ENCODE results near the gene TLR10.

The TLR10 gene

GRCh38 chr4:38765382-38765781 lies 17.4 kb downstream of the TLR10 start:
- DNase-seq, result no peak

GRCh38 chr4:38764277-38764676 lies 18.5 kb downstream of the TLR10 start:
- no peak for DNase-seq

GRCh38 chr4:38762560-38762959 lies 20.2 kb downstream of the TLR10 start:
- no peak for DNase-seq

- DNase-seq, result no peak
Observed at GRCh38 chr4:38759790-38760122, 23.0 kb downstream of the TLR10 start.

GRCh38 chr4:38759113-38759789 lies 23.5 kb downstream of the TLR10 start:
- peak; percentile 70 for DNase-seq

- DNase-seq, result peak; percentile 21
Observed at GRCh38 chr4:38757945-38758600, 24.7 kb downstream of the TLR10 start.

- DNase-seq, result no peak
Observed at GRCh38 chr4:38752941-38753806, 29.6 kb downstream of the TLR10 start.

- DNase-seq, result peak; percentile 62
Observed at GRCh38 chr4:38752372-38752940, 30.3 kb downstream of the TLR10 start.

GRCh38 chr4:38751341-38752010 lies 31.3 kb downstream of the TLR10 start:
- no peak for DNase-seq

GRCh38 chr4:38749336-38749735 lies 33.5 kb downstream of the TLR10 start:
- no peak for DNase-seq

- no peak for DNase-seq
Observed at GRCh38 chr4:38747629-38748028, 35.2 kb downstream of the TLR10 start.

GRCh38 chr4:38745881-38746280 lies 36.9 kb downstream of the TLR10 start:
- no peak for DNase-seq

- no peak for DNase-seq
Observed at GRCh38 chr4:38743866-38744265, 38.9 kb downstream of the TLR10 start.

GRCh38 chr4:38740303-38740702 lies 42.5 kb downstream of the TLR10 start:
- no peak for DNase-seq

- DNase-seq, result no peak
Observed at GRCh38 chr4:38738940-38739803, 43.6 kb downstream of the TLR10 start.

- DNase-seq, result no peak
Observed at GRCh38 chr4:38735870-38736269, 46.9 kb downstream of the TLR10 start.

- DNase-seq, result no peak
Observed at GRCh38 chr4:38734911-38735310, 47.9 kb downstream of the TLR10 start.

GRCh38 chr4:38734446-38734845 lies 48.3 kb downstream of the TLR10 start:
- DNase-seq, result no peak

- no peak for DNase-seq
Observed at GRCh38 chr4:38733663-38734062, 49.1 kb downstream of the TLR10 start.

GRCh38 chr4:38730830-38731646 lies 51.8 kb downstream of the TLR10 start:
- DNase-seq, result peak; percentile 87

GRCh38 chr4:38730493-38730829 lies 52.3 kb downstream of the TLR10 start:
- DNase-seq, result no peak

All from activated CD4-positive, alpha-beta T cell treated with anti-CD3 and anti-CD28 coated beads, Interleukin-2, amount 50 U/mL, for 16 hours (primary cell).